ENCODE data around the gene ARHGAP22.

Gene ARHGAP22

GRCh38 chr10:48474765-48475365, 130.0 kb downstream of the ARHGAP22 start:
- no peak for DNase-seq

GRCh38 chr10:48473704-48474103, 131.2 kb downstream of the ARHGAP22 start:
- DNase-seq: no peak

- no peak for DNase-seq
Observed at GRCh38 chr10:48472501-48473069, 132.3 kb downstream of the ARHGAP22 start.

GRCh38 chr10:48470893-48471805, 133.7 kb downstream of the ARHGAP22 start:
- DNase-seq: no peak

- DNase-seq: no peak
Observed at GRCh38 chr10:48470115-48470892, 134.6 kb downstream of the ARHGAP22 start.

- DNase-seq: no peak
Observed at GRCh38 chr10:48469516-48470020, 135.3 kb downstream of the ARHGAP22 start.

- DNase-seq: no peak
Observed at GRCh38 chr10:48468866-48469511, 135.9 kb downstream of the ARHGAP22 start.

- no peak for DNase-seq
Observed at GRCh38 chr10:48468130-48468790, 136.6 kb downstream of the ARHGAP22 start.

- no peak for DNase-seq
Observed at GRCh38 chr10:48467669-48468068, 137.2 kb downstream of the ARHGAP22 start.

- no peak for DNase-seq
Observed at GRCh38 chr10:48466611-48467240, 138.1 kb downstream of the ARHGAP22 start.

GRCh38 chr10:48465860-48466521, 138.9 kb downstream of the ARHGAP22 start:
- no peak for DNase-seq

- DNase-seq: no peak
Observed at GRCh38 chr10:48464871-48465736, 139.8 kb downstream of the ARHGAP22 start.

GRCh38 chr10:48464121-48464870, 140.6 kb downstream of the ARHGAP22 start:
- no peak for DNase-seq

- DNase-seq: no peak
Observed at GRCh38 chr10:48463318-48464003, 141.4 kb downstream of the ARHGAP22 start.

- DNase-seq: no peak
Observed at GRCh38 chr10:48462482-48463020, 142.3 kb downstream of the ARHGAP22 start.

- no peak for DNase-seq
Observed at GRCh38 chr10:48461623-48462481, 143.0 kb downstream of the ARHGAP22 start.

- no peak for DNase-seq
Observed at GRCh38 chr10:48460182-48460581, 144.7 kb downstream of the ARHGAP22 start.
